PC-3 (cell line): ENCODE results near the gene PAFAH1B2. TPM values are rescaled to one million over a fixed set of nuclear protein-coding genes. Genes with fewer than 3 reads are reported as not detected.

ENCODE experiments used
- ATAC-seq: fragments of 200-7000 bp; cut with Tn5 transposase; 2 replicates; pipeline ENCODE4 v1.9.1; 2020; ENCODE audit warnings: mild to moderate bottlenecking, moderate library complexity
- BruUV-seq: library from RNA; stranded (reverse); fragments of 400-500 nt; replicated peaks from 2 replicates; lab custom pipeline; 2021; lab: Mats Ljungman, UMichigan
- CTCF ChIA-PET: fragments of 300-600 bp; sonication (Branson Sonifier 250); formaldehyde crosslinking; loops from one replicate; lab custom pipeline; 2022; ENCODE audit warnings: antibody characterized with exemption; lab: Charles Lee
- POLR2A ChIA-PET: fragments of 300-600 bp; sonication (Branson Sonifier 250); formaldehyde crosslinking; loops from one replicate; lab custom pipeline; 2022; ENCODE audit warnings: antibody characterized with exemption; ENCODE audit not compliant: unreplicated experiment; lab: Charles Lee
- DNase-seq: peaks from one replicate; pipeline ENCODE4 v3.0.0-alpha.2; 2015
- H2AFZ ChIP-seq: fragments of 300-600 bp; sonication (generic); 2 replicates; pipeline ENCODE4 v1.6.0; 2016; ENCODE audit warnings: antibody characterized with exemption, low read length
- H3F3A ChIP-seq: fragments of 300-600 bp; sonication (generic); one replicate; pipeline ENCODE4 v1.6.0; 2017; ENCODE audit warnings: antibody characterized with exemption, low read length, control low read depth, mild to moderate bottlenecking; ENCODE audit not compliant: unreplicated experiment
- H3K27ac ChIP-seq: fragments of 300-600 bp; sonication (generic); 2 replicates; pipeline ENCODE4 v1.5.1; 2016; ENCODE audit warnings: mild to moderate bottlenecking, low read length
- H3K27me3 ChIP-seq: fragments of 300-600 bp; sonication (generic); 2 replicates; pipeline ENCODE4 v1.6.1; 2016; ENCODE audit warnings: low read length, mixed read lengths
- H3K36me3 ChIP-seq: fragments of 300-600 bp; sonication (generic); 2 replicates; pipeline ENCODE4 v1.6.1; 2016; ENCODE audit warnings: low read depth, mixed run types, low read length, mixed read lengths
- H3K4me1 ChIP-seq: fragments of 300-600 bp; sonication (generic); 2 replicates; pipeline ENCODE4 v1.5.1; 2016; ENCODE audit warnings: low read length; ENCODE audit not compliant: insufficient read depth
- H3K4me2 ChIP-seq: fragments of 300-600 bp; sonication (generic); 2 replicates; pipeline ENCODE4 v1.6.0; 2016; ENCODE audit warnings: low read length
- H3K4me3 ChIP-seq: fragments of 300-600 bp; sonication (generic); 2 replicates; pipeline ENCODE4 v1.5.1; 2016; ENCODE audit warnings: mild to moderate bottlenecking, low read length, mixed read lengths
- H3K79me2 ChIP-seq: fragments of 300-600 bp; sonication (generic); 2 replicates; pipeline ENCODE4 v1.6.1; 2017; ENCODE audit warnings: low read length, mixed read lengths
- H3K9ac ChIP-seq: fragments of 300-600 bp; sonication (generic); 2 replicates; pipeline ENCODE4 v1.6.0; 2016; ENCODE audit warnings: mild to moderate bottlenecking, low read length
- H3K9me2 ChIP-seq: fragments of 300-600 bp; sonication (generic); replicated peaks from 2 replicates; pipeline ENCODE4 v1.6.1; 2016; ENCODE audit warnings: mixed run types, low read length, mixed read lengths
- H3K9me3 ChIP-seq: fragments of 300-600 bp; sonication (generic); 2 replicates; pipeline ENCODE4 v1.6.1; 2016; ENCODE audit warnings: low read length, mixed read lengths
- H4K20me1 ChIP-seq: fragments of 300-600 bp; sonication (generic); 2 replicates; pipeline ENCODE4 v1.6.1; 2016; ENCODE audit warnings: low read length, mixed read lengths
- EZH2 ChIP-seq: fragments of 300-600 bp; sonication (generic); IDR thresholded peaks from one replicate; pipeline ENCODE4 v1.6.1; 2017; ENCODE audit warnings: antibody characterized with exemption, mild to moderate bottlenecking, low read length; ENCODE audit not compliant: unreplicated experiment
- EZH2phosphoT487 ChIP-seq: fragments of 300-600 bp; sonication (generic); IDR thresholded peaks from 2 replicates; pipeline ENCODE4 v1.6.1; 2018; ENCODE audit warnings: mild to moderate bottlenecking, antibody characterized with exemption, low read length, borderline replicate concordance
- intact Hi-C: fragments of 100-400 bp; cut with micrococcal nuclease; formaldehyde crosslinking; loops from 2 replicates; pipeline ENCODE4 v1.9.0; 2023
- total RNA-seq: library from RNA; depleted of rRNA; stranded (reverse); fragments of >200 nt; gene quantifications from 2 replicates; pipeline ENCODE4 v1.2.3, GENCODE V29; 2014
- TF ChIP-seq, protein P1 (sequence below): fragments of 300-600 bp; sonication (generic); conservative IDR thresholded peaks from 2 replicates; pipeline ENCODE4 v1.5.1; 2017; ENCODE audit warnings: antibody characterized with exemption, low read depth, mild to moderate bottlenecking, low read length

Gene PAFAH1B2
- total RNA-seq, 1 experiment from 2014 or later, result 91.6 TPM

DNA sequence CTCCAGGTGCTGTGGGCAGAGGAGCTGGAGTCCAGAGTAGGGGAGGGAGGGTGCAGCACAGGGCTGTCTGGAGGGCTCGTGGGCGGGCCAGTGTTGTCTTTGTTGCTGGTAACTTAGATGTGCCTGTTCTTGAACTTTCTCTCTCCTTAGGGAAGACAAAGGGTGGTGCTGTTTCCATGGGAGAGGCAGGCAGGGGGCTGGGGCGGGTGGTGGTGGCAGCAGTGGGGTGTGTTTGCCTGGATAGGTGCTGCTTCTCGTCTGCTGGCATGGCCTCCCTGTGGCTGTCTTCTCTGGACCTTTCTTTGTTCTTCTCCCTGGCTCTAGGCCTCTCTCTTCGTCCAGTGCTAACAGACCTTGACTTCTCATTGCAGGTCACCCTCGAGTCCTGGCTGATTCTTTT, 42.9 kb downstream of the PAFAH1B2 start:
- H3K4me3 ChIP-seq, result no peak overlapping the region
- H3K4me2 ChIP-seq, result no peak overlapping the region
- no peaks in the 10 kb centered on the region for H3K36me3 ChIP-seq
- no peak overlapping the region for H3K9ac ChIP-seq
- TF ChIP-seq EZH2, result no peak
- TF ChIP-seq, protein P1, sequence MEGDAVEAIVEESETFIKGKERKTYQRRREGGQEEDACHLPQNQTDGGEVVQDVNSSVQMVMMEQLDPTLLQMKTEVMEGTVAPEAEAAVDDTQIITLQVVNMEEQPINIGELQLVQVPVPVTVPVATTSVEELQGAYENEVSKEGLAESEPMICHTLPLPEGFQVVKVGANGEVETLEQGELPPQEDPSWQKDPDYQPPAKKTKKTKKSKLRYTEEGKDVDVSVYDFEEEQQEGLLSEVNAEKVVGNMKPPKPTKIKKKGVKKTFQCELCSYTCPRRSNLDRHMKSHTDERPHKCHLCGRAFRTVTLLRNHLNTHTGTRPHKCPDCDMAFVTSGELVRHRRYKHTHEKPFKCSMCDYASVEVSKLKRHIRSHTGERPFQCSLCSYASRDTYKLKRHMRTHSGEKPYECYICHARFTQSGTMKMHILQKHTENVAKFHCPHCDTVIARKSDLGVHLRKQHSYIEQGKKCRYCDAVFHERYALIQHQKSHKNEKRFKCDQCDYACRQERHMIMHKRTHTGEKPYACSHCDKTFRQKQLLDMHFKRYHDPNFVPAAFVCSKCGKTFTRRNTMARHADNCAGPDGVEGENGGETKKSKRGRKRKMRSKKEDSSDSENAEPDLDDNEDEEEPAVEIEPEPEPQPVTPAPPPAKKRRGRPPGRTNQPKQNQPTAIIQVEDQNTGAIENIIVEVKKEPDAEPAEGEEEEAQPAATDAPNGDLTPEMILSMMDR, result no peak
- no peak for TF ChIP-seq EZH2phosphoT487
- no peaks in the 10 kb centered on the region for H3F3A ChIP-seq
- no TSS peak for BruUV-seq
- no peak overlapping the region for H3K27ac ChIP-seq
- H3K27me3 ChIP-seq, result no peaks in the 10 kb centered on the region
- no peak overlapping the region for H2AFZ ChIP-seq
- ChIA-PET CTCF (no interaction called here), POLR2A (no interaction called here)
- no peaks in the 10 kb centered on the region for H3K9me3 ChIP-seq
- H3K4me1 ChIP-seq, result peaks cover 25% of the 10 kb centered on the region
- H3K79me2 ChIP-seq, result no peaks in the 10 kb centered on the region
- no peak for ATAC-seq
- H3K9me2 ChIP-seq, result no peaks in the 10 kb centered on the region
- intact Hi-C loops, result no loop called here
- DNase-seq, result no peak
- H4K20me1 ChIP-seq, result no peaks in the 10 kb centered on the region

DNA sequence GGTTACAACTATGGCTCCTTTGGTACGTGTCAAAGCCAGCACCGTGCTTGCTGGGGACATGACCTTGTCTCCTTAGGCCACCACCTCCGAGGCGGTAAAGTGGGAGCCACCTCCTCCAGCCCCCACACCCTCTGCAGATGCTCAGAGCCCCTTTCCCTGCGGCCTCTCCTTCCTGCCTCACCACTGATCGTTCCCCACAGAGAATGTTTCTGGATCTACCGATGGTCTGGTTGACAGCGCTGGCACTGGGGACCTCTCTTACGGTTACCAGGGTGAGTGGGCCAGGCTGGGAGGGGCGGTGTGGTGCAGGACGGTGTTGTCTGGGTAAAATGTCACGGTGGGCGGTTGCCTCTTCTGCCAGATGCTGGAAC, 43.3 kb downstream of the PAFAH1B2 start:
- BruUV-seq, result no TSS peak
- Histone ChIP-seq H3K27ac (no peak overlapping the region), H3K79me2 (no peaks in the 10 kb centered on the region), H4K20me1 (no peaks in the 10 kb centered on the region), H3K4me2 (no peak overlapping the region), H3K4me3 (no peak overlapping the region), H3F3A (no peaks in the 10 kb centered on the region), H3K9me2 (no peaks in the 10 kb centered on the region), H3K4me1 (peaks cover 25% of the 10 kb centered on the region), H3K9ac (no peak overlapping the region), H3K27me3 (no peaks in the 10 kb centered on the region), H3K36me3 (no peaks in the 10 kb centered on the region), H2AFZ (no peak overlapping the region), H3K9me3 (no peaks in the 10 kb centered on the region)
- ChIA-PET CTCF (no interaction called here), POLR2A (no interaction called here)
- ATAC-seq (no peak), DNase-seq (no peak)
- intact Hi-C loops, result no loop called here
- TF ChIP-seq EZH2phosphoT487 (no peak), EZH2 (no peak)
- TF ChIP-seq, protein P1, result no peak

DNA sequence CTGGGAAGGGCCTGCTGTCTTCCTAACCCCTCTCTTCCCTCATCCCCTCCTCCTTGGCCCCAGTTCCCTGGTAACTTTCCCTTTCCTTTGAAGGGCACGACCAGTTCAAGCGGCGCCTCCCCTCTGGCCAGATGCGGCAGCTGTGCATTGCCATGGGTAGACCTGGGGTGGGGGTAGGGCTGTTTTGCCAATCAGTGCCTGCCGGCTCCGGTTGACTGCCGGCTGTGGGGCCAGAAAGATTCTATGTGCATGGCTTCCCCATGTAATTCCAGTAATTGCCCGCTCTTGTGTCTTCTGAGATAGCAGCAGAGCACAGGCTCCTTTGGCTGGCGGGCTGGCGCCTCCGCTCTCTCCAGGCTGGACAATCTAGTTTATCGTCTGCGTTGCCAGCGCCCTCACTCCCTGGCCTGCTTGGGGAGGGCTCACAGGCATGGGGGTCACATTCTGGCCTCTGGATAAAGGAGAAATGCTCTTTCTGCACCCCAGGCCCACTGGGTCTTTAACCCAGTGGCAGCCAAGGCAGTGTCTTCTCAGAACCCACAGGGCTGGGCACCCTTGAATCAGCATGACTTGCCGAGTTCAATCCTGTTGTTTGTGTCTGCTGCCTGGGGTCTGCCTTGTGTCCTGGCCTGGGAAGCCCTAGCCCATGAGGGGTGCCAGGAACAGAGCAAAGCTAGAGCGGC, 43.9 kb downstream of the PAFAH1B2 start:
- Histone ChIP-seq H3K9ac (no peak overlapping the region), H3K4me2 (no peak overlapping the region), H3F3A (no peaks in the 10 kb centered on the region), H3K9me3 (no peaks in the 10 kb centered on the region), H3K27me3 (no peaks in the 10 kb centered on the region), H3K4me3 (no peak overlapping the region), H3K79me2 (no peaks in the 10 kb centered on the region), H4K20me1 (no peaks in the 10 kb centered on the region), H3K27ac (no peak overlapping the region), H3K4me1 (peaks cover 25% of the 10 kb centered on the region), H3K9me2 (no peaks in the 10 kb centered on the region), H3K36me3 (no peaks in the 10 kb centered on the region), H2AFZ (no peak overlapping the region)
- TF ChIP-seq, protein P1, result no peak
- TF ChIP-seq EZH2phosphoT487 (no peak), EZH2 (no peak)
- no peak for DNase-seq
- CTCF ChIA-PET, result no interaction called here
- no TSS peak for BruUV-seq
- ATAC-seq, result no peak
- intact Hi-C loops, result no loop called here
- POLR2A ChIA-PET, result no interaction called here
